C4-2B (cell line): ENCODE measurements around the gene SSH2.

Experiments used
- CTCF ChIP-seq: fragments of 450-650 bp; conservative IDR thresholded peaks from 2 replicates; pipeline ENCODE4 v1.5.1; 2017; ENCODE audit warnings: mild to moderate bottlenecking
- ZFX ChIP-seq: fragments of 450-650 bp; IDR thresholded peaks from 2 replicates; pipeline ENCODE4 v1.6.1; 2017

GRCh38 chr17:29716566-29716965 is 213.5 kb downstream of the SSH2 start:
- no peak for TF ChIP-seq CTCF
- no peak for TF ChIP-seq ZFX
